ENCODE data around the gene PHF1.

GRCh38 chr6:33367009-33367714, 43.7 kb upstream of the PHF1 start:
- TF ChIP-seq POLR2A (IDR thresholded peaks at IDR 0.05): no peak
- TF ChIP-seq, protein P1, sequence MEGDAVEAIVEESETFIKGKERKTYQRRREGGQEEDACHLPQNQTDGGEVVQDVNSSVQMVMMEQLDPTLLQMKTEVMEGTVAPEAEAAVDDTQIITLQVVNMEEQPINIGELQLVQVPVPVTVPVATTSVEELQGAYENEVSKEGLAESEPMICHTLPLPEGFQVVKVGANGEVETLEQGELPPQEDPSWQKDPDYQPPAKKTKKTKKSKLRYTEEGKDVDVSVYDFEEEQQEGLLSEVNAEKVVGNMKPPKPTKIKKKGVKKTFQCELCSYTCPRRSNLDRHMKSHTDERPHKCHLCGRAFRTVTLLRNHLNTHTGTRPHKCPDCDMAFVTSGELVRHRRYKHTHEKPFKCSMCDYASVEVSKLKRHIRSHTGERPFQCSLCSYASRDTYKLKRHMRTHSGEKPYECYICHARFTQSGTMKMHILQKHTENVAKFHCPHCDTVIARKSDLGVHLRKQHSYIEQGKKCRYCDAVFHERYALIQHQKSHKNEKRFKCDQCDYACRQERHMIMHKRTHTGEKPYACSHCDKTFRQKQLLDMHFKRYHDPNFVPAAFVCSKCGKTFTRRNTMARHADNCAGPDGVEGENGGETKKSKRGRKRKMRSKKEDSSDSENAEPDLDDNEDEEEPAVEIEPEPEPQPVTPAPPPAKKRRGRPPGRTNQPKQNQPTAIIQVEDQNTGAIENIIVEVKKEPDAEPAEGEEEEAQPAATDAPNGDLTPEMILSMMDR (IDR thresholded peaks at IDR 0.05): no peak

All from tibial nerve (tissue), 3 donors.